ENCODE measurements around the gene NOC4L.

- TF ChIP-seq, protein P1, sequence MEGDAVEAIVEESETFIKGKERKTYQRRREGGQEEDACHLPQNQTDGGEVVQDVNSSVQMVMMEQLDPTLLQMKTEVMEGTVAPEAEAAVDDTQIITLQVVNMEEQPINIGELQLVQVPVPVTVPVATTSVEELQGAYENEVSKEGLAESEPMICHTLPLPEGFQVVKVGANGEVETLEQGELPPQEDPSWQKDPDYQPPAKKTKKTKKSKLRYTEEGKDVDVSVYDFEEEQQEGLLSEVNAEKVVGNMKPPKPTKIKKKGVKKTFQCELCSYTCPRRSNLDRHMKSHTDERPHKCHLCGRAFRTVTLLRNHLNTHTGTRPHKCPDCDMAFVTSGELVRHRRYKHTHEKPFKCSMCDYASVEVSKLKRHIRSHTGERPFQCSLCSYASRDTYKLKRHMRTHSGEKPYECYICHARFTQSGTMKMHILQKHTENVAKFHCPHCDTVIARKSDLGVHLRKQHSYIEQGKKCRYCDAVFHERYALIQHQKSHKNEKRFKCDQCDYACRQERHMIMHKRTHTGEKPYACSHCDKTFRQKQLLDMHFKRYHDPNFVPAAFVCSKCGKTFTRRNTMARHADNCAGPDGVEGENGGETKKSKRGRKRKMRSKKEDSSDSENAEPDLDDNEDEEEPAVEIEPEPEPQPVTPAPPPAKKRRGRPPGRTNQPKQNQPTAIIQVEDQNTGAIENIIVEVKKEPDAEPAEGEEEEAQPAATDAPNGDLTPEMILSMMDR (IDR thresholded peaks at IDR 0.05): no peak
- TF ChIP-seq POLR2A (IDR thresholded peaks at IDR 0.05): no peak
Measured at GRCh38 chr12:132171968-132172521, 27.8 kb downstream of the NOC4L start.

All from right lobe of liver (tissue), 4 donors.